Prostate gland (tissue), 2 donors: ENCODE results near the gene GAREM2.

Source experiments
- POLR2A ChIP-seq: fragments of 450-650 bp; IDR thresholded peaks from one replicate; pipeline ENCODE4 v1.6.1; 2016; ENCODE audit warnings: antibody characterized with exemption, mild to moderate bottlenecking
- TF ChIP-seq, protein P1 (sequence below), 4 experiments: fragments of 200-600 bp in 2 of 4; fragments of 450-650 bp in 2 of 4; sonication (generic) in 2 of 4; IDR thresholded peaks; 1 replicate in 3 of 4; 2 replicates in 1 of 4; pipeline ENCODE4 v1.5.1; 2016 to 2019; ENCODE audit warnings: antibody characterized with exemption in 4 of 4, mild to moderate bottlenecking in 2 of 4, moderate library complexity in 2 of 4

DNA sequence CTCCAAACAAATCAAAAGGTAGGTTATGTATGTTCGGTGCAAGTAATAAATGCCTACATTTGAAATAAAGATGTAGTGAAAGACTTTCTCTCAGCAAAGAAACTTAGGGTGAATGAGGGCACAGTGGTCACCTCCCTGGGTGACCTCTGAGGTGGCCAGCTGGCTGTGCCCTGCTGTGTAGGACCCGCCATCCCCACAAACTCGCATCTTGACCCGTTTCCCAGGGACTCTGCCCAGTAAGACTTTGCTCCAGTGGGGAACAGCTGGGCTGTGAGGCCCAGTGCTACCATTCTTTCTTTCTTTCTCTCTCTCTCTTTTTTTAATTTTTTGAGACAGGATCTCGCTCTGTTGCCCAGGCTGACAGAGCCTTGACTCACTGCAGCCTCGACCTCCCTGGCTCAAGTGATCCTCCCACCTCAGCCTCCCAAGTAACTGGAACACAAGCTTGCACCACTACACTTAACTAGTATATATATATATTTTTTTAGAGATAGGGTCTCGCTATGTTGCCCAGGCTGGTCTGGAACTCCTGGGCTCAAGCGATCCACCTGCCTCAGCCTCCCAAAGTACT, 8.2 kb upstream of the GAREM2 start:
- TF ChIP-seq, protein P1, sequence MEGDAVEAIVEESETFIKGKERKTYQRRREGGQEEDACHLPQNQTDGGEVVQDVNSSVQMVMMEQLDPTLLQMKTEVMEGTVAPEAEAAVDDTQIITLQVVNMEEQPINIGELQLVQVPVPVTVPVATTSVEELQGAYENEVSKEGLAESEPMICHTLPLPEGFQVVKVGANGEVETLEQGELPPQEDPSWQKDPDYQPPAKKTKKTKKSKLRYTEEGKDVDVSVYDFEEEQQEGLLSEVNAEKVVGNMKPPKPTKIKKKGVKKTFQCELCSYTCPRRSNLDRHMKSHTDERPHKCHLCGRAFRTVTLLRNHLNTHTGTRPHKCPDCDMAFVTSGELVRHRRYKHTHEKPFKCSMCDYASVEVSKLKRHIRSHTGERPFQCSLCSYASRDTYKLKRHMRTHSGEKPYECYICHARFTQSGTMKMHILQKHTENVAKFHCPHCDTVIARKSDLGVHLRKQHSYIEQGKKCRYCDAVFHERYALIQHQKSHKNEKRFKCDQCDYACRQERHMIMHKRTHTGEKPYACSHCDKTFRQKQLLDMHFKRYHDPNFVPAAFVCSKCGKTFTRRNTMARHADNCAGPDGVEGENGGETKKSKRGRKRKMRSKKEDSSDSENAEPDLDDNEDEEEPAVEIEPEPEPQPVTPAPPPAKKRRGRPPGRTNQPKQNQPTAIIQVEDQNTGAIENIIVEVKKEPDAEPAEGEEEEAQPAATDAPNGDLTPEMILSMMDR (IDR thresholded peaks at IDR 0.05) = no peak
- TF ChIP-seq POLR2A = no peak
